Stomach (tissue), 4 donors: ENCODE measurements around the gene TANGO2.

Source experiments
- CTCF ChIP-seq, 7 experiments: fragments of 450-650 bp in 4 of 7; fragments of 200-600 bp in 3 of 7; sonication (generic) in 3 of 7; IDR thresholded peaks; one replicate each; pipeline ENCODE4 v1.5.1; 2016 to 2019; ENCODE audit warnings: antibody characterized with exemption in 7 of 7, control low read depth in 2 of 7, mild to moderate bottlenecking in 1 of 7
- POLR2A ChIP-seq, 4 donors: fragments of 450-650 bp; IDR thresholded peaks; one replicate each; pipeline ENCODE4 v1.6.1; 2016; ENCODE audit warnings: antibody characterized with exemption in 4 of 4, control low read depth in 2 of 4, mild to moderate bottlenecking in 1 of 4, moderate library complexity in 1 of 4
- POLR2AphosphoS5 ChIP-seq, 3 donors: sonication (generic); formaldehyde crosslinking; IDR thresholded peaks; one replicate each; pipeline ENCODE4 v1.6.1; 2016; ENCODE audit warnings: antibody characterized with exemption in 3 of 3

GRCh38 chr22:19990188-19990587, 30.7 kb upstream of the TANGO2 start:
- TF ChIP-seq CTCF (IDR thresholded peaks at IDR 0.05) (no peak), POLR2A (IDR thresholded peaks at IDR 0.05) (no peak), POLR2AphosphoS5 (IDR thresholded peaks at IDR 0.05) (no peak)
